GM11168 (cell line): ENCODE measurements around the gene PAGE2.
"Not testable (repeated sequence)": the region's sequence is repeated elsewhere in the genome, so short reads cannot be mapped to it uniquely, and the experiment has no call there.

ENCODE experiments used
- in situ Hi-C: fragments of 300-500 bp; cut with MboI; formaldehyde crosslinking; loops from one replicate; pipeline ENCODE4 v1.12.0; 2022; ENCODE audit warnings: low sequenced_read_pairs; ENCODE audit not compliant: unreplicated experiment

The PAGE2 gene

DNA sequence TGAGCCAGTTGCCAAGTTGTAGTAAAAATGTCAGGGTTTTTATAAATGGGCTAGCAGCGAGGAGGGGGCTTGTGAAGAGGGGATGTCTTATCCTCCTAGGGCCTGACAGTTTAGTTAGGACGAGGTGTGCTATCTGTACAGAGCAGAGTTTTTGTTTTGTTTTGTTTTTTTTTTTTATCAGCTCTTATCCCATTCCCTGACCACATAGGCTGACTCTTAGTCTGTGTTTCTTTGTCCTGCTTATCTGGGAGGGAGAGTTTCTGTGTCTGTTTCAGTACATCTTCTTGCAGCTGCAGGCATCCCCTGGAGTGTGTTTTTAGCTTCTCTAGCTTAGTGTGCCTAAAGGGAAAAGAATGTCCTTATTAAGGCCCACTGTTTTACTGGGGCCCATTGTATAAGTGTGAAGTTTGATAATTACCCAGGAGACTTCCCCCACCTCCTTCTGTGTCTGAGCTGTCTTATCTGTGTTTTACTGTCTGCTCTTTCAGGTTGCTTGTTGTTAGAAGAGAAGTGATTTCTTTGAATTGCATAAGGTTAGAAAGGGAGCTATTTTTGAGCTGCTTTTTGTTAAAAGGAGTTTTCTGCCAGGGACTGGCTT, 32.0 kb downstream of the PAGE2 start:
- in situ Hi-C loops = no loop called here

DNA sequence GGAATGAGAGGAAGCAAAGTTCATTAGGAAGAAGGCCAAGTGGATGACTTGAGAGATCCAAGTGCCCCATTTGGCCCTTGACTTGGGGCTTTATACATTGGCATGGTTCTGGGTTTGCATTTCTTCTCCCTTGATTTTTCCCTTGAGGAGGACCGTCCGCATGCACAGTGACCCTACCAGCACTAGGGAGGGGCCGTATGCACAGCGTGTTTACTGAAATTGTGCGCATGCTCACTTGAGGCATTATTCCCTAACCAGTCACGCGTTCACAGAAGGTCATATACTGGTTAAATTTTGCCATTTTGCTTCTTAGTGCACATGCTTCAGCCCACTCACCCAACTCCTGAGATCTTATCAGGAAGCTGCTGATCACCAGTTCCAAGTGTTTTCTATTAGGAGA, 35.1 kb downstream of the PAGE2 start:
- in situ Hi-C loops = no loop called here

DNA sequence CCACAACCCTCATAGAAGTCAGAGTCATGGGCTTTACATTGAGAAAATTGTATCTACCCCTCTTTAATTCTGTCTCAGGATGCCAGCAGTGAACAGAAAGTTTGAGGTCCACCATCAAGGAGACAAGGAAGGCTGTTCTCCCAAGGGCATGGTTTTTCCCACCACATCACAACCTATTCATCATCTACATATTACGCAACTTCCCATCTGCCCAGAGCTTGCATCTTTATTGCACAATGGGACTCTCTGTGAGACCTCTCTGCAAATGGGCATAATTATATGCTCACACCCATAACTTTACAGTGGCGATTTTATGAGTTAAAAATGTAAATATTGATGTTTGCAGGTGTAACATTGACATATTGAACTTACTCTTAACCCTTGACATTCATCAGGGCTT, 38.9 kb downstream of the PAGE2 start:
- in situ Hi-C loops = no loop called here

DNA sequence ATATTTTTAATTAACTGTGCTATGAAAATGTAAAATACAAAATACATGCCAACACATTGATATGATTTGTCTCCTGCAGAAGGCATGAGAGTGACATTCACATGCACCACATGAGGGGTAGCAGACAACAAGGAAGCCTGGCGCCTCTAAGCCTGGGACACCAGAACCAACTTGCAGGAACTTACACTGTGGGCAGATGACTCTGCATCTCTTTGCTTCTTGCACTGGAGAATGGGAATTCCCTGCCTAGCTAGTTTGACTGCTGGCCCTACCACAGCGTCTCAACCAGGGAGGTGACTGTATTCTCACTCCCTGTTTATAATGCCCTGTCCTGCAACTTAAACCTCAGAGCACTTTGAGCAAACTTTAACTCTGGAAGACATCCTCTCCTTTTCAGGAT, 40.5 kb downstream of the PAGE2 start:
- in situ Hi-C loops = no loop called here

DNA sequence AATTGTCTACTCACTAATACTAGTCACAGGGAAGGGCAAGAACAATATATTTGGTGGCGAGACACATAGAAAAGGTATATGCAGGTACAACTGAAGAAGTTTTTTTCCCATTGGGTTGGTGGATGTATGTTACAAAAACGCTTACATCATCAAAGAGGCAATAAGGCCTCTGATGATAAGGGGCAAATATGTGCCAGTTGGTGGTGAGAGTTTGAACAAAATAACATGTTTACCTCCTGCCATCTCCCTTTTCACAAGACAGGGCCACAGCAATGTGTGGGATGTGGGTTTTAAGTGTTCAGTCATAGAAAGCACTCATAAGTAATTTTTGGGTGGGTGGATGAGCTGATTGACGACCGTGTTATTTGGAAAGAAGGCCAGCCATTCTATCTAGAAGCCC, 41.7 kb downstream of the PAGE2 start:
- in situ Hi-C loops = no loop called here

DNA sequence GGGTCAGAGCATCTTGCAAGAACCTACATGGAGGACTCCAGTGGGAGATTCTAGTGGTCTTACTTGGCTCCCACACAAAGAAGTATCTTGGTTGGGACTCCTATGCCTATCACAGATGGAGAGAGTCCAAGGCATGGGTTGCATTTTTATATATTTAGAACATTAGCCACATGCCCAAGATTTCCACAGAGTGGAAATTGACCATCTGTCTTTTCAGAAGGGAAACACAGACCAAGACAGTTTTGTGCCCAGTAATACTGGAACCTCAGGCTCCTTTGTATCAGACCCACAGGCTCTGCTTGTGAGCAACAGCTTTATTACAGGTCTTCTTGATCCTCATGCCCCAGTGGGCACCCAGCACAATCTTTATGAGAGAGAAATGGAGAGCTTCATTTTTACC, 43.6 kb downstream of the PAGE2 start:
- in situ Hi-C loops = no loop called here

DNA sequence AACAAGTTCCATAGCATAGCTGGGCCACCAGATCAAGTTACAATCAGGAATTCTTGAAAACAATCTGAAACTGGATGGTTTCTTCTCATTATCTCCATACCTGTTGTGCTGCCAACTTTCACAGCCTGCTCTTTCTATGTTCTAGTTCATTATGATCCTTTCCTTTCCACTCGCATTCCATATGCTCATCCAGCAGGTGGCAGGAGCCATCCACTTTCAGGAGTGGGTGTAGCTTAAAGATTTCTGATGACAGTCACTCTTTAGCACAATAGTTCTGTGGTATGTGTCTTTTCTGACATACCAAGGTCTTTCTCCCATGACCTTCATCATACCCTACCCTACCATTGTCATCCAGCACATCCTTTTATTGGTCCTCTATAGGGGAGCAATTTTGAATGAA, 46.4 kb downstream of the PAGE2 start:
- in situ Hi-C loops = no loop called here

DNA sequence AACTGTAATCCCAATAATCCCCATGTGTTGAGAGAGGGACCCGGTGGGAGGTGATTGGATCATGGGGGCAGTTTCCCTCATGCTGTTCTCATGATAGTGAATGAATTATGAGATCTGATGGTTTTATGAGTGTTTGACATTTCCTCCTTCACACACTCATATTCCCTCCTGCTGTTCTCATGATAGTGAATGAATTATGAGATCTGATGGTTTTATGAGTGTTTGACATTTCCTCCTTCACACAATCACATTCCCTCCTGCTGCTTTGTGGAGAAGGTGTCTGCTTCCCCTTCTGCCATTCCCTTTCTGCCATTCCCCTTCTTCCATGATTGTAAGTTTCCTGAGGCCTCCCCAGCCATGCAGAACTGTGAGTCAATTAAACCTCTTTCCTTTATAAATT, 52.0 kb downstream of the PAGE2 start:
- in situ Hi-C loops = not testable (repeated sequence)
